Nucleus accumbens (tissue), 56 donors: Measurements from ENCODE around the gene DNAH9.

Experiments
- DNase-seq, 56 donors: peaks; one replicate each; lab custom pipeline; 2025; lab: John Stamatoyannopoulos, UW

Gene DNAH9

GRCh38 chr17:11598274-11599221 lies at the start of gene DNAH9:
Gene DNAH9, plus strand, starts transcription at chr17:11598470. Its CDS starts 29 bp downstream, at chr17:11598499.
- peak; percentile 30 to 97 (median 86) for DNase-seq

GRCh38 chr17:11550431-11550830 lies 47.8 kb upstream of the DNAH9 start:
- DNase-seq = no peak

GRCh38 chr17:11551442-11551841 lies 46.8 kb upstream of the DNAH9 start:
- peak in 1 of 56 donors; percentile 13 for DNase-seq

- DNase-seq = no peak
Observed at GRCh38 chr17:11553135-11553534, 45.1 kb upstream of the DNAH9 start.

- no peak for DNase-seq
Observed at GRCh38 chr17:11554042-11554441, 44.2 kb upstream of the DNAH9 start.

- DNase-seq = no peak
Observed at GRCh38 chr17:11554542-11554941, 43.7 kb upstream of the DNAH9 start.

- no peak for DNase-seq
Observed at GRCh38 chr17:11555530-11555929, 42.7 kb upstream of the DNAH9 start.

GRCh38 chr17:11557727-11558452 lies 40.4 kb upstream of the DNAH9 start:
- no peak for DNase-seq

GRCh38 chr17:11558681-11559234 lies 39.5 kb upstream of the DNAH9 start:
- DNase-seq = no peak

GRCh38 chr17:11559601-11560000 lies 38.7 kb upstream of the DNAH9 start:
- DNase-seq = no peak

GRCh38 chr17:11561281-11561680 lies 37.0 kb upstream of the DNAH9 start:
- no peak for DNase-seq

GRCh38 chr17:11561702-11562101 lies 36.6 kb upstream of the DNAH9 start:
- no peak for DNase-seq

GRCh38 chr17:11564589-11565380 lies 33.5 kb upstream of the DNAH9 start:
- DNase-seq = peak in 8 of 56 donors; percentile 2 to 34 (median 12)

GRCh38 chr17:11565591-11565990 lies 32.7 kb upstream of the DNAH9 start:
- DNase-seq = no peak

GRCh38 chr17:11578998-11579397 lies 19.3 kb upstream of the DNAH9 start:
- DNase-seq = no peak

- DNase-seq = no peak
Observed at GRCh38 chr17:11580677-11581076, 17.6 kb upstream of the DNAH9 start.

- no peak for DNase-seq
Observed at GRCh38 chr17:11582217-11582616, 16.1 kb upstream of the DNAH9 start.

- no peak for DNase-seq
Observed at GRCh38 chr17:11583306-11583992, 14.8 kb upstream of the DNAH9 start.

- DNase-seq = no peak
Observed at GRCh38 chr17:11589716-11590115, 8.6 kb upstream of the DNAH9 start.

GRCh38 chr17:11601661-11602060 lies 3.4 kb downstream of the DNAH9 start:
- DNase-seq = peak in 23 of 56 donors; percentile 1 to 51 (median 10)
